WTC11 (cell line): ENCODE results near the gene CAV2. TPM values are rescaled to one million over a fixed set of nuclear protein-coding genes. Genes with fewer than 3 reads are reported as not detected.

Experiments used
- ATAC-seq: fragments of 200-7000 bp; cut with Tn5 transposase; 2 replicates; pipeline ENCODE4 v1.10.0; 2021; ENCODE audit warnings: mild to moderate bottlenecking, moderate library complexity
- CTCF ChIA-PET: fragments of 300-600 bp; sonication (Branson Sonifier 250); formaldehyde crosslinking; loops from one replicate; lab custom pipeline; 2021; ENCODE audit warnings: antibody characterized with exemption; lab: Charles Lee
- POLR2A ChIA-PET: fragments of 350-600 bp; sonication (Branson Sonifier 250); formaldehyde crosslinking; loops from one replicate; lab custom pipeline; 2021; ENCODE audit warnings: antibody characterized with exemption; lab: Charles Lee
- DNase-seq: peaks from one replicate; pipeline ENCODE4 v3.0.0; 2021; ENCODE audit warnings: low spot score
- H3K27ac Mint-ChIP-seq: 2 replicates; pipeline ENCODE4 v1.8.0; 2021; ENCODE audit warnings: mixed read lengths
- H3K27me3 Mint-ChIP-seq: 2 replicates; pipeline ENCODE4 v1.8.0; 2021; ENCODE audit warnings: low read depth, mild to moderate bottlenecking, moderate library complexity, mixed read lengths
- H3K36me3 Mint-ChIP-seq: 2 replicates; pipeline ENCODE4 v1.8.0; 2021; ENCODE audit warnings: mixed read lengths
- H3K4me1 Mint-ChIP-seq: 2 replicates; pipeline ENCODE4 v1.8.0; 2022; ENCODE audit warnings: mixed read lengths
- H3K4me3 Mint-ChIP-seq: 2 replicates; pipeline ENCODE4 v1.8.0; 2021; ENCODE audit warnings: mild to moderate bottlenecking, moderate library complexity, mixed read lengths
- H3K9me3 Mint-ChIP-seq: 2 replicates; pipeline ENCODE4 v1.8.0; 2021; ENCODE audit warnings: mixed read lengths
- CBFB ChIP-seq: sonication (generic); formaldehyde crosslinking; IDR thresholded peaks from 2 replicates; pipeline ENCODE4 v1.8.1; 2022; ENCODE audit warnings: mild to moderate bottlenecking, low read depth, missing genetic modification reagents
- ELF4 ChIP-seq: sonication (generic); formaldehyde crosslinking; IDR thresholded peaks from 2 replicates; pipeline ENCODE4 v1.8.1; 2022; ENCODE audit warnings: low read depth, mild to moderate bottlenecking, moderate library complexity, missing genetic modification reagents
- ESRRA ChIP-seq: sonication (generic); formaldehyde crosslinking; IDR thresholded peaks from 2 replicates; pipeline ENCODE4 v1.8.1; 2022; ENCODE audit warnings: mild to moderate bottlenecking, missing genetic modification reagents, borderline replicate concordance
- IRF2 ChIP-seq: sonication (generic); formaldehyde crosslinking; IDR thresholded peaks from 2 replicates; pipeline ENCODE4 v1.8.0; 2022; ENCODE audit warnings: low read depth, missing genetic modification reagents, borderline replicate concordance
- KAT7 ChIP-seq: sonication (generic); formaldehyde crosslinking; IDR thresholded peaks from 2 replicates; pipeline ENCODE4 v1.8.1; 2023; ENCODE audit warnings: missing genetic modification reagents, mild to moderate bottlenecking, borderline replicate concordance
- RELA ChIP-seq: sonication (generic); formaldehyde crosslinking; IDR thresholded peaks from 2 replicates; pipeline ENCODE4 v1.8.1; 2022; ENCODE audit warnings: missing genetic modification reagents, mild to moderate bottlenecking, borderline replicate concordance
- SMAD3 ChIP-seq: sonication (generic); formaldehyde crosslinking; IDR thresholded peaks from 2 replicates; pipeline ENCODE4 v1.8.0; 2022; ENCODE audit warnings: missing genetic modification reagents, mild to moderate bottlenecking, borderline replicate concordance
- TEAD1 ChIP-seq: sonication (generic); formaldehyde crosslinking; IDR thresholded peaks from 2 replicates; pipeline ENCODE4 v1.8.0; 2022; ENCODE audit warnings: mild to moderate bottlenecking, missing genetic modification reagents
- TEAD4 ChIP-seq: sonication (generic); formaldehyde crosslinking; IDR thresholded peaks from 2 replicates; pipeline ENCODE4 v1.8.0; 2022; ENCODE audit warnings: mild to moderate bottlenecking, missing genetic modification reagents
- total RNA-seq: library from RNA; stranded (reverse); gene quantifications from 3 replicates; pipeline ENCODE4 v1.2.3, GENCODE V29; 2021
- TF ChIP-seq, protein P1 (sequence below): sonication (generic); formaldehyde crosslinking; IDR thresholded peaks from 2 replicates; pipeline ENCODE4 v1.8.0; 2023; ENCODE audit warnings: mild to moderate bottlenecking, missing genetic modification reagents
- TF ChIP-seq, protein P2 (sequence below): fragments of 250-450 bp; sonication (Bioruptor Pico); IDR thresholded peaks from 2 replicates; pipeline ENCODE4 v1.9.0; 2021; ENCODE audit warnings: mild to moderate bottlenecking
- TF ChIP-seq, protein P3 (sequence below): sonication (generic); formaldehyde crosslinking; IDR thresholded peaks from 2 replicates; pipeline ENCODE4 v1.8.0; 2022; ENCODE audit warnings: mild to moderate bottlenecking, missing genetic modification reagents
- TF ChIP-seq, protein P4 (sequence below): fragments of 250-450 bp; sonication (Bioruptor Pico); conservative IDR thresholded peaks from 2 replicates; pipeline ENCODE4 v1.9.0; 2021; ENCODE audit warnings: mild to moderate bottlenecking
- TF ChIP-seq, protein P5 (sequence below): fragments of 250-450 bp; sonication (Bioruptor Pico); IDR thresholded peaks from 2 replicates; pipeline ENCODE4 v1.9.0; 2021; ENCODE audit warnings: moderate library complexity, mild to moderate bottlenecking, inconsistent platforms, borderline replicate concordance

The CAV2 gene
- total RNA-seq, 1 experiment from 2014 or later: 4.3 TPM

DNA sequence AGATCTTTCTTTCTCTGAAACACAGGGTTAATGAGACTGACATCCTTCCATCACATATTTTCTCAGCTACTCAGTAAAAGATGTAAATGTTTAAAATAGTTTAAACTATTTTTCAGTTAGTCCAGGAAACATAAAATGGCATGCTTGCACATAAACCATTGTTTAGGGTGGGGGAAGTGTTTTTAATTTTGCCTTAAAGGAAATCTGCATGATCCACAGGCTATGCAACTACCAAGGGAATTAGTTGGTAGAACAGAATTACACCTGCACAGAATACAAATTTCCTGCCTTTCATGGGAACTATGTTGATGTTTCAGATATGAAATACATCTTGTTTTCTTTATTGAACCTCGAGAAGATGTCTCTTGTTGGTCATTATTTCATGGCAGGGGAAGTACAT, 35.9 kb downstream of the CAV2 start:
- no peak for DNase-seq
- ATAC-seq: no peak
- Mint-ChIP-seq H3K27me3 (no peaks in the 10 kb centered on the region), H3K36me3 (peaks cover 6% of the 10 kb centered on the region), H3K9me3 (peaks cover 16% of the 10 kb centered on the region), H3K4me3 (no peak overlapping the region), H3K27ac (no peak overlapping the region), H3K4me1 (peaks cover 3% of the 10 kb centered on the region; the same call in 1 of the 2 replicates)
- CTCF ChIA-PET: interaction anchor here (0.9 kb wide), 1 partner anchor 9 kb away, joined by 3 read pairs; no protein-coding TSS in a partner anchor
- POLR2A ChIA-PET: no interaction called here
- TF ChIP-seq, protein P1, sequence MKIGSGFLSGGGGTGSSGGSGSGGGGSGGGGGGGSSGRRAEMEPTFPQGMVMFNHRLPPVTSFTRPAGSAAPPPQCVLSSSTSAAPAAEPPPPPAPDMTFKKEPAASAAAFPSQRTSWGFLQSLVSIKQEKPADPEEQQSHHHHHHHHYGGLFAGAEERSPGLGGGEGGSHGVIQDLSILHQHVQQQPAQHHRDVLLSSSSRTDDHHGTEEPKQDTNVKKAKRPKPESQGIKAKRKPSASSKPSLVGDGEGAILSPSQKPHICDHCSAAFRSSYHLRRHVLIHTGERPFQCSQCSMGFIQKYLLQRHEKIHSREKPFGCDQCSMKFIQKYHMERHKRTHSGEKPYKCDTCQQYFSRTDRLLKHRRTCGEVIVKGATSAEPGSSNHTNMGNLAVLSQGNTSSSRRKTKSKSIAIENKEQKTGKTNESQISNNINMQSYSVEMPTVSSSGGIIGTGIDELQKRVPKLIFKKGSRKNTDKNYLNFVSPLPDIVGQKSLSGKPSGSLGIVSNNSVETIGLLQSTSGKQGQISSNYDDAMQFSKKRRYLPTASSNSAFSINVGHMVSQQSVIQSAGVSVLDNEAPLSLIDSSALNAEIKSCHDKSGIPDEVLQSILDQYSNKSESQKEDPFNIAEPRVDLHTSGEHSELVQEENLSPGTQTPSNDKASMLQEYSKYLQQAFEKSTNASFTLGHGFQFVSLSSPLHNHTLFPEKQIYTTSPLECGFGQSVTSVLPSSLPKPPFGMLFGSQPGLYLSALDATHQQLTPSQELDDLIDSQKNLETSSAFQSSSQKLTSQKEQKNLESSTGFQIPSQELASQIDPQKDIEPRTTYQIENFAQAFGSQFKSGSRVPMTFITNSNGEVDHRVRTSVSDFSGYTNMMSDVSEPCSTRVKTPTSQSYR (CRISPR knock-in tag): no peak
- TF ChIP-seq KAT7: no peak

DNA sequence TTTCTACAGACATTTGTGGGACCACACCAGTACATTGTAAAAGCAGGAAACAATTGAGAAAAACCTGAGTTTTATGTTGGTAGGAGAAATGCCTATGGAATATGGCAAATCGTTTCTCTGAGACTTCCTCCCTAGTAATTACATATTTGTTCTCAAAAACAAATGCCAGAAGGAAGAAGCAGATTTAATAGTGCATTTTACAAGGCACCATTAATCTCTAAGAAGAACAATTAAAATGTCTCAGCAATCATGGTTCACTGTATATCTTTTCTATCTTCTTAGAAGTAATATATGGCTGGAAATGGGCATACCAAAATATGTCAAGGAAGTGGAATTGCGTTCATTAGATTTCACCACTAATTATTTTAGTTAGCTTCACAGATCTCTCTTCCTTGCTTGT, 38.6 kb downstream of the CAV2 start:
- no peak for TF ChIP-seq SMAD3 (CRISPR knock-in tag)
- TF ChIP-seq, protein P2, sequence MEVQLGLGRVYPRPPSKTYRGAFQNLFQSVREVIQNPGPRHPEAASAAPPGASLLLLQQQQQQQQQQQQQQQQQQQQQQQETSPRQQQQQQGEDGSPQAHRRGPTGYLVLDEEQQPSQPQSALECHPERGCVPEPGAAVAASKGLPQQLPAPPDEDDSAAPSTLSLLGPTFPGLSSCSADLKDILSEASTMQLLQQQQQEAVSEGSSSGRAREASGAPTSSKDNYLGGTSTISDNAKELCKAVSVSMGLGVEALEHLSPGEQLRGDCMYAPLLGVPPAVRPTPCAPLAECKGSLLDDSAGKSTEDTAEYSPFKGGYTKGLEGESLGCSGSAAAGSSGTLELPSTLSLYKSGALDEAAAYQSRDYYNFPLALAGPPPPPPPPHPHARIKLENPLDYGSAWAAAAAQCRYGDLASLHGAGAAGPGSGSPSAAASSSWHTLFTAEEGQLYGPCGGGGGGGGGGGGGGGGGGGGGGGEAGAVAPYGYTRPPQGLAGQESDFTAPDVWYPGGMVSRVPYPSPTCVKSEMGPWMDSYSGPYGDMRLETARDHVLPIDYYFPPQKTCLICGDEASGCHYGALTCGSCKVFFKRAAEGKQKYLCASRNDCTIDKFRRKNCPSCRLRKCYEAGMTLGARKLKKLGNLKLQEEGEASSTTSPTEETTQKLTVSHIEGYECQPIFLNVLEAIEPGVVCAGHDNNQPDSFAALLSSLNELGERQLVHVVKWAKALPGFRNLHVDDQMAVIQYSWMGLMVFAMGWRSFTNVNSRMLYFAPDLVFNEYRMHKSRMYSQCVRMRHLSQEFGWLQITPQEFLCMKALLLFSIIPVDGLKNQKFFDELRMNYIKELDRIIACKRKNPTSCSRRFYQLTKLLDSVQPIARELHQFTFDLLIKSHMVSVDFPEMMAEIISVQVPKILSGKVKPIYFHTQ (CRISPR knock-in tag): no peak
- TF ChIP-seq TEAD1 (CRISPR knock-in tag): no peak
- POLR2A ChIA-PET: no interaction called here
- peaks cover 16% of the 10 kb centered on the region for H3K9me3 Mint-ChIP-seq
- H3K4me3 Mint-ChIP-seq: no peak overlapping the region
- H3K4me1 Mint-ChIP-seq: no peaks in the 10 kb centered on the region
- no peak for DNase-seq
- H3K27me3 Mint-ChIP-seq: no peaks in the 10 kb centered on the region
- no peak overlapping the region for H3K27ac Mint-ChIP-seq
- no peak for ATAC-seq
- CTCF ChIA-PET: interaction anchor here (1.0 kb wide), 1 partner anchor 12 kb away, joined by 3 read pairs; no protein-coding TSS in a partner anchor
- peaks cover 6% of the 10 kb centered on the region for H3K36me3 Mint-ChIP-seq

DNA sequence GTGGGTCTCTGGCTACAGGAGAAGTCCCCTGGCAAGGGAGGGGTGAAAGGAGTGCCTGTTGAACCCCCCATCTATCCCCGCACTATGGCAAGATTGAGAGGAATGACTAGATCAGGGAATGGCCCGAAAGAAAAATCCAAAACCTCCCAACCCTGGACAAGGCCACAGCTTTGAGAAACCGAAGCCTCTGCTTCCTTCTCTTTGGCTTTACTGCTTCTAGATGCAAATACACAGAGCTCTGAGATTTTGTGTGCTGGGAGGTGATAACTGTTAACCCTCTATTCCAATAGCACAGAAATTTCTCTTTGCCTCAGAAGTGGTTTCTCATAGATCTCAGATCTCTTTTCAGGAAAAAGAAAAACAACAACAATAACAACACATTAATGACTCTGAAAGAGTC, 40.3 kb downstream of the CAV2 start:
- peaks cover 6% of the 10 kb centered on the region for H3K36me3 Mint-ChIP-seq
- ChIA-PET POLR2A (no interaction called here), CTCF (no interaction called here)
- TF ChIP-seq ESRRA (CRISPR knock-in tag) (no peak), IRF2 (CRISPR knock-in tag) (no peak), TEAD4 (CRISPR knock-in tag) (no peak), ELF4 (no peak), SMAD3 (CRISPR knock-in tag) (no peak), CBFB (CRISPR knock-in tag) (no peak), TEAD1 (CRISPR knock-in tag) (no peak), KAT7 (no peak), RELA (no peak)
- TF ChIP-seq, protein P3, sequence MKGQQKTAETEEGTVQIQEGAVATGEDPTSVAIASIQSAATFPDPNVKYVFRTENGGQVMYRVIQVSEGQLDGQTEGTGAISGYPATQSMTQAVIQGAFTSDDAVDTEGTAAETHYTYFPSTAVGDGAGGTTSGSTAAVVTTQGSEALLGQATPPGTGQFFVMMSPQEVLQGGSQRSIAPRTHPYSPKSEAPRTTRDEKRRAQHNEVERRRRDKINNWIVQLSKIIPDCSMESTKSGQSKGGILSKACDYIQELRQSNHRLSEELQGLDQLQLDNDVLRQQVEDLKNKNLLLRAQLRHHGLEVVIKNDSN: no peak
- TF ChIP-seq, protein P4, sequence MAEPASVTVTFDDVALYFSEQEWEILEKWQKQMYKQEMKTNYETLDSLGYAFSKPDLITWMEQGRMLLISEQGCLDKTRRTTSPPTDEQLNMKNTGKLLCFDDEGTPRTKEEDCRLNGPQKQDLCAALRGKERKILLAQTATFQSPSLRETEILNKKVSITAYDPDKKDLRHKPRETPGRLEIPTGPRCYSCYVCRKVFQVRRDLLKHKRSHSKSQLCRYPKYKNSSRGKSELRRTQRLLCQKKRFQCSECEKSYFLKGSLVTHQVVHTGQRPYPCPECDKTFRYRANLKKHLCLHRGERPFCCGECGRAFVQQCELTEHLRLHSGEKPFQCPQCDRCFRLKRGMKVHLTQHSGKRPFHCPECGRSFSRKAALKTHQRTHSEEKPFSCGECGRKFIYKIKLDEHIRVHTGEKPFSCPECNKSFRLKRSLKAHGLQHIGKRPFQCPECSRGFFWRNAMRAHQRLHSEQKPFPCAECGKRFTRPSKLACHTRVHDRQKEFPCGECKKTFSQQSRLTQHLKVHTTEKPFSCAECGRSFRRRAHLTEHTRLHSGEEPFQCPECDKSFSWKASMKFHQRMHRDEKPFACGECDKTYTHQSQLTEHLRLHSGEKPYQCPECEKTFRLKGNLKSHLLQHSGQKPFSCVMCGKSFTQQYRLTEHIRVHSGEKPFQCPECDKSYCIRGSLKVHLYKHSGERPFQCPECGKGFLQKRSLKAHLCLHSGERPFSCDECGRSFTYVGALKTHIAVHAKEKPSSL (CRISPR knock-in tag): no peak
- TF ChIP-seq, protein P5, sequence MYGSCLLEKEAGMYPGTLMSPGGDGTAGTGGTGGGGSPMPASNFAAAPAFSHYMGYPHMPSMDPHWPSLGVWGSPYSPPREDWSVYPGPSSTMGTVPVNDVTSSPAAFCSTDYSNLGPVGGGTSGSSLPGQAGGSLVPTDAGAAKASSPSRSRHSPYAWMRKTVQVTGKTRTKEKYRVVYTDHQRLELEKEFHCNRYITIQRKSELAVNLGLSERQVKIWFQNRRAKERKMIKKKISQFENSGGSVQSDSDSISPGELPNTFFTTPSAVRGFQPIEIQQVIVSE (CRISPR knock-in tag): no peak
- no peak overlapping the region for H3K4me3 Mint-ChIP-seq
- DNase-seq (no peak), ATAC-seq (no peak)
- peaks cover 16% of the 10 kb centered on the region for H3K9me3 Mint-ChIP-seq
- no peaks in the 10 kb centered on the region for H3K27me3 Mint-ChIP-seq
- no peaks in the 10 kb centered on the region for H3K4me1 Mint-ChIP-seq
- H3K27ac Mint-ChIP-seq: no peak overlapping the region
